HEK293T (cell line): Measurements from ENCODE around the gene TSPOAP1.
A peak's percentile ranks its signal among the peaks of the same experiment; 100 is the strongest.

ENCODE experiments used
- CTCF ChIA-PET: fragments of 350-600 bp; formaldehyde crosslinking; extraction: SDS; loops from one replicate; lab custom pipeline; 2021; ENCODE audit warnings: antibody characterized with exemption, inconsistent platforms; lab: Yijun Ruan, JAX
- POLR2A ChIA-PET: fragments of 350-600 bp; formaldehyde crosslinking; extraction: SDS; loops from one replicate; lab custom pipeline; 2020; ENCODE audit warnings: antibody characterized with exemption, inconsistent platforms; lab: Yijun Ruan, JAX
- DNase-seq: peaks from one replicate; pipeline ENCODE4 v3.0.0; 2012; ENCODE audit warnings: mixed read lengths; ENCODE audit errors: extremely low spot score
- ARNT ChIP-seq: fragments of 450-650 bp; IDR thresholded peaks from 2 replicates; pipeline ENCODE4 v1.6.1; 2017; ENCODE audit warnings: mild to moderate bottlenecking
- BHLHE40 ChIP-seq: fragments of 450-650 bp; IDR thresholded peaks from 2 replicates; pipeline ENCODE4 v1.6.1; 2016; ENCODE audit warnings: mild to moderate bottlenecking, moderate library complexity, borderline replicate concordance
- CTBP1 ChIP-seq: fragments of 450-650 bp; IDR thresholded peaks from 2 replicates; pipeline ENCODE4 v1.6.1; 2016; ENCODE audit warnings: borderline replicate concordance
- ELF4 ChIP-seq: fragments of 450-650 bp; IDR thresholded peaks from 2 replicates; pipeline ENCODE4 v1.6.1; 2017; ENCODE audit warnings: antibody characterized with exemption
- FOXA1 ChIP-seq: fragments of 450-650 bp; IDR thresholded peaks from 2 replicates; pipeline ENCODE4 v1.6.1; 2016; ENCODE audit warnings: mild to moderate bottlenecking
- FOXK2 ChIP-seq: fragments of 450-650 bp; IDR thresholded peaks from 2 replicates; pipeline ENCODE4 v1.6.1; 2016; ENCODE audit warnings: mild to moderate bottlenecking
- FOXM1 ChIP-seq: fragments of 450-650 bp; IDR thresholded peaks from 2 replicates; pipeline ENCODE4 v1.6.1; 2017; ENCODE audit warnings: mild to moderate bottlenecking, borderline replicate concordance
- HDGF ChIP-seq: fragments of 450-650 bp; IDR thresholded peaks from 2 replicates; pipeline ENCODE4 v1.6.1; 2017; ENCODE audit warnings: antibody characterized with exemption, borderline replicate concordance
- L3MBTL2 ChIP-seq: fragments of 450-650 bp; conservative IDR thresholded peaks from 2 replicates; pipeline ENCODE4 v1.6.1; 2016; ENCODE audit warnings: mild to moderate bottlenecking
- LEF1 ChIP-seq: fragments of 450-650 bp; IDR thresholded peaks from 2 replicates; pipeline ENCODE4 v1.6.1; 2017; ENCODE audit warnings: mild to moderate bottlenecking, borderline replicate concordance
- NFRKB ChIP-seq: fragments of 450-650 bp; IDR thresholded peaks from 2 replicates; pipeline ENCODE4 v1.6.1; 2016; ENCODE audit warnings: mild to moderate bottlenecking, moderate library complexity
- SP1 ChIP-seq: fragments of 450-650 bp; IDR thresholded peaks from 2 replicates; pipeline ENCODE4 v1.6.1; 2017
- SUZ12 ChIP-seq: fragments of 450-650 bp; IDR thresholded peaks from 2 replicates; pipeline ENCODE4 v1.6.1; 2016; ENCODE audit warnings: mild to moderate bottlenecking
- TARDBP ChIP-seq: fragments of 450-650 bp; IDR thresholded peaks from 2 replicates; pipeline ENCODE4 v1.6.1; 2016
- ZNF384 ChIP-seq: fragments of 450-650 bp; IDR thresholded peaks from 2 replicates; pipeline ENCODE4 v1.6.1; 2016
- TF ChIP-seq, protein P1 (sequence below): fragments of 450-650 bp; IDR thresholded peaks from 2 replicates; pipeline ENCODE4 v1.6.1; 2016

The TSPOAP1 gene

DNA sequence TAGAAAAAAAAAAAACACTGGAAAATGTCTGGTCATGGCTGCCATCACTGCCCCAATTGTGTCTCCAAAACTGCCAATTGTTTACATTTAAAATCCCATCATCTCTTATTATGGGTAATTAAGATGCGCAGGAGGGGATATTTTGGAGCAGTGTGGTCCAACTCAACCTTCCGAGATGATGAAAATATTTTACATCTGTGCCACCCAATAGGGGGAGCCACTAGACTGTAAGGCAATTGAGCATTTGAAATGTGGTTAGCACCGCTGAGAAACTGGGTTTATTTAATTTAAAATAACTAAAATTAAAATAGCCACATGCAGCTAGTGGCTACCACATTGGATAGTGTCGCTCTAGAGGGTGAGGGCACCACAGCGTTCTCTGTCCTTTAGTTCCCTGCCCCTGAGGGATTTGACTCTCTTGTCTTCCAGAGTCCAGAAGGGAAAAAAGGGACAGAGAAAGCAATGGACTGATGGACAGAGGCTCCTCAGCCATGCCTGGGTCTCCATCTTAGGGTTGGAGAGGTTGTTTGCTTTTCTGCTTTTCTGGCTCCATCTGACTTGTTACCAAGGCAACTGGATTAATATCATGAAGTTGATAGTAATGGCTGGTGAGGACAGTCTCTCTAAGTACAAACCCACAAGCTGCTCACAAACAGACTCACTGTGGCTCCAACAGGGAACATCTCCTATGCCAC, 51.3 kb downstream of the TSPOAP1 start:
- ChIA-PET CTCF (interaction anchor here (0.7 kb wide), 1 partner anchor 49 kb away, joined by 3 read pairs; no protein-coding TSS in a partner anchor), POLR2A (no interaction called here)
- DNase-seq: peak; percentile 49
- TF ChIP-seq ARNT: no peak
- TF ChIP-seq L3MBTL2: no peak
- TF ChIP-seq TARDBP: no peak
- no peak for TF ChIP-seq HDGF
- TF ChIP-seq LEF1: no peak
- no peak for TF ChIP-seq ELF4
- no peak for TF ChIP-seq SUZ12
- no peak for TF ChIP-seq CTBP1
- TF ChIP-seq NFRKB: no peak
- TF ChIP-seq FOXM1: no peak
- TF ChIP-seq SP1: no peak
- TF ChIP-seq, protein P1, sequence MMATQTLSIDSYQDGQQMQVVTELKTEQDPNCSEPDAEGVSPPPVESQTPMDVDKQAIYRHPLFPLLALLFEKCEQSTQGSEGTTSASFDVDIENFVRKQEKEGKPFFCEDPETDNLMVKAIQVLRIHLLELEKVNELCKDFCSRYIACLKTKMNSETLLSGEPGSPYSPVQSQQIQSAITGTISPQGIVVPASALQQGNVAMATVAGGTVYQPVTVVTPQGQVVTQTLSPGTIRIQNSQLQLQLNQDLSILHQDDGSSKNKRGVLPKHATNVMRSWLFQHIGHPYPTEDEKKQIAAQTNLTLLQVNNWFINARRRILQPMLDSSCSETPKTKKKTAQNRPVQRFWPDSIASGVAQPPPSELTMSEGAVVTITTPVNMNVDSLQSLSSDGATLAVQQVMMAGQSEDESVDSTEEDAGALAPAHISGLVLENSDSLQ: no peak
- no peak for TF ChIP-seq ZNF384
- TF ChIP-seq BHLHE40: no peak
- no peak for TF ChIP-seq FOXK2
- TF ChIP-seq FOXA1: no peak

DNA sequence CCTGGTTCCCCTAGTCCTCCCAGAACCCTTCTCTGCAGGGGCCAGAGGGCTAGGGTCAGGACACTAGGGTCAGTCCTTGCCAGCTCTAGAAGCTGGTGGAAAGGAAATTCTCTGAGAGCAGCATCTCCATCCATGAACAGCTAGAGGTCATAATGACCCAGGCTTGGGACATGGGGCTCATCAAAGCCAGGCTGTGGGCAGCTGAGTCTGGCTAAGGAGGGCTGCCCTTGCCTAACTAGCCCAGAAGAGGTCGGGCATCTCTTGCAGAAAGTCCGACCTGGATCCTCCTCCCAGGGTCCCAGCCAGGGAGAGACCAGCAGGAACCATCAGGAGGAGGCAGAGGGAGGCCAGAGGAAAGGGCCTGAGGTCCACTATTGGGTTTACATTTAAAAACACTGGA, 52.2 kb downstream of the TSPOAP1 start:
- no peak for TF ChIP-seq ARNT
- TF ChIP-seq FOXA1: no peak
- no peak for TF ChIP-seq L3MBTL2
- no peak for TF ChIP-seq BHLHE40
- no peak for TF ChIP-seq TARDBP
- TF ChIP-seq ELF4: no peak
- no peak for TF ChIP-seq CTBP1
- no peak for TF ChIP-seq HDGF
- no peak for TF ChIP-seq ZNF384
- no peak for TF ChIP-seq FOXM1
- no peak for TF ChIP-seq SP1
- no peak for TF ChIP-seq FOXK2
- no peak for TF ChIP-seq LEF1
- no peak for TF ChIP-seq NFRKB
- no peak for TF ChIP-seq SUZ12
- TF ChIP-seq, protein P1: no peak
- no peak for DNase-seq
- ChIA-PET POLR2A (no interaction called here), CTCF (interaction anchor here (0.6 kb wide), 1 partner anchor 857 kb away, joined by 3 read pairs; no protein-coding TSS in a partner anchor)

DNA sequence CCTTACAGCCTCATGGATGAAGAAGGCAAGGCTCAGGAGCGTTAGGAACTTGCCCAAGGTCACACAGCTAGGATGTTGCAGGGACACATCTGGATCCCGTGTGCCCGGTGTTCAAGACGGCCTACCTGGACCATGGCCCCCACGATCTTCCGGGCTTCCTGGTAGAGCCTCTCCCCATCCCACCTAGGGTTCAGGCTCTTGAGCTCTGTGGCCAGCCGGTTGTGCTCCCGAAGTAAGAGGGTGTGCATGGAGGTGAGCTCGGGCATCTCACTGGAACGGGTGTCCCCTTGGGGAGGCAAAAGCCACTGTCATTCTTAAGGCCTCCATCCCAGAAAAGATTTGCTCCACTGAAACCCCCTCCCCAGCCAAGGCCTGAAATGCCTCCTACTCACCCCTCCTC, 53.2 kb downstream of the TSPOAP1 start:
- ChIA-PET CTCF (interaction anchor here (0.9 kb wide), 1 partner anchor 13 kb away, joined by 3 read pairs; no protein-coding TSS in a partner anchor), POLR2A (no interaction called here)
- no peak for TF ChIP-seq FOXK2
- TF ChIP-seq, protein P1: no peak
- TF ChIP-seq FOXM1: no peak
- TF ChIP-seq L3MBTL2: no peak
- no peak for TF ChIP-seq LEF1
- TF ChIP-seq ZNF384: no peak
- no peak for TF ChIP-seq CTBP1
- no peak for TF ChIP-seq TARDBP
- no peak for TF ChIP-seq SUZ12
- no peak for TF ChIP-seq SP1
- no peak for TF ChIP-seq FOXA1
- no peak for TF ChIP-seq ARNT
- TF ChIP-seq BHLHE40: no peak
- TF ChIP-seq ELF4: no peak
- no peak for TF ChIP-seq NFRKB
- DNase-seq: no peak

DNA sequence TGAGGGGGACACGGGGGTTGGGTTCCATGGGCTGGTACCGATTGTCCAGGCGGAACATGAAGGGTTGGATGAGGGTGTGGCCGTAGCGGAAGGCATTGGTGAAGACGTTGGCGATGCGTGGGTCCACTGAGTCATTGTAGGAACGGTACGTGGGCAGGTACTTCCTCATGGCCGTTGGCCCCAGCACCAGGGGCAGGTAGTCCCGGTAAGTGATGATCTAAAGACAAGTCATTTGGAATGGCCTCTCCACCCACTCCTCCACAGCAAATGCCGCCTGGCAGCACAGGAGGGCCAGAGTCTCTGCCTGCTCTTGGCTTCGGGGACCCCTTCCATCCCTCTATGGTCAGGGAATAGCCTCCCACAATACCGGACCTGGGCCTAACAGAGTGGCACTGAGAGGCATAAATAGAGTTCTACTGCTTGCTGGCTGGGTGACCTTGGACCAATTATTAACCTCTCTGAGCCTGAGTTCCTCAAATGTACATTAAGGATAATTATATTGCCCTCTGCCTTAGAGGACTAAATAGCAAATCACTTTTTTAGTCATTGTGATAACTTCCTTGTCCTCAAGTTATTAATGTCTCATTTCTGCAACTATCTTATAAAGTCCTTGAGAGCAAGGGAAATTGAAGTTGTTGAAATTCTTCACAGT, 55.0 kb downstream of the TSPOAP1 start:
- no peak for TF ChIP-seq CTBP1
- TF ChIP-seq FOXA1: no peak
- TF ChIP-seq ELF4: no peak
- no peak for TF ChIP-seq ZNF384
- TF ChIP-seq BHLHE40: no peak
- no peak for TF ChIP-seq ARNT
- no peak for TF ChIP-seq FOXK2
- TF ChIP-seq NFRKB: no peak
- TF ChIP-seq FOXM1: no peak
- no peak for TF ChIP-seq LEF1
- TF ChIP-seq L3MBTL2: no peak
- POLR2A ChIA-PET: no interaction called here
- no peak for DNase-seq

DNA sequence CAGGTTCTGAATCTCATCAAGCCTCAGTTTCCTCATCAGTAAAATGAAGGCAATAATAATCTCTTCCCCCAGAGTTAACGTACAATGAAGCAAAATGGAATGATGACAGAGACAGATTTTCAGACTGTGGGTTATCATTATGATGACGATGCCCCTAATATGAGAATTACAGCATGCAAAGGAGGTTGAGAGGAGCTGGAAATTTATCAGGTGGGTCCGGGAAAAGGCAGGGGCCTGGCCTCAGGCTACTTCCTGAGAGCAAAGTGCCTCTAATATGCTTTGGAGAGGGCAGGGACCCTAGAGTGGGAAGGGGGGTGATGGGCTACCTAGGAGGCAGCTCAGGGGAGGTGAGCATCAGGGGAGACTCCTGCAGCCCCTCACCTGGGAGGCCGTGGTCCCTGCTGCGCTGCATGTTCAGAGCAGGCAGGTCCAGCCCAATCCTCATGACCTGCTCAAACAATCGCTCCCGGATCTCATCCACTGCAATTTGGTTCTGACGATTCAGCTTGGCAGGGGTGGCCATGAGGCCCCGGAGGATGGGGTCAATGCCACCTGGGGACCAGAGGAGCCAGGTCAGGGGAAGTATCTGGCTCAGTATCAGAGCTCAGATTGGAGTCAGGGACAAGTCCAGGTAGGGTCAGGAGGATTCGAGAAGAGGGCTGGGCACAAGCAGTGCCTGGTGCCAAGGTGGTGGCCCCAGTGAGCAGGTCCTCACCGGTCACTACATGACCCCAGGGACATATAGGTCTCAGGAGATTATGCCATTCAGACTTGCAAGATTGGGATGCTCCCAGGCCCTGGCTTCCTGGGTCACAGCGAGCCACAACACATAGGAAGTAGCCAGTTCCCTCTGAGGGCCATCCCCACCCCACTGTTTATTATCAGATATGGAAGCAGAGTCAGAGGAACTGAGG, 56.0 kb downstream of the TSPOAP1 start:
- CTCF ChIA-PET: interaction anchor here (0.6 kb wide), 1 partner anchor 10 kb away, joined by 3 read pairs; no protein-coding TSS in a partner anchor
- DNase-seq: no peak
- POLR2A ChIA-PET: no interaction called here
- TF ChIP-seq FOXA1 (no peak), ELF4 (no peak), CTBP1 (no peak), FOXK2 (no peak), LEF1 (no peak), TARDBP (no peak), HDGF (no peak)

More for the DNA sequence above, 55.0 kb downstream of the TSPOAP1 start:
- CTCF ChIA-PET: no interaction called here
